Activated CD8-positive, alpha-beta memory T cell treated with anti-CD3 and anti-CD28 coated beads for 24 hours (primary cell): ENCODE data around the gene DCAF12.
"Not testable (repeated sequence)": the region's sequence is repeated elsewhere in the genome, so short reads cannot be mapped to it uniquely, and the experiment has no call there.

Source experiments
- DNase-seq: peaks from one replicate; pipeline ENCODE4 v3.0.0-alpha.2; 2020

Gene DCAF12

GRCh38 chr9:34126207-34127034 is at the start of gene DCAF12:
TSS of gene DCAF12 (minus strand) at chr9:34126698. CDS start at chr9:34126431, 267 bp downstream.
- peak; percentile 93 for DNase-seq

DNA sequence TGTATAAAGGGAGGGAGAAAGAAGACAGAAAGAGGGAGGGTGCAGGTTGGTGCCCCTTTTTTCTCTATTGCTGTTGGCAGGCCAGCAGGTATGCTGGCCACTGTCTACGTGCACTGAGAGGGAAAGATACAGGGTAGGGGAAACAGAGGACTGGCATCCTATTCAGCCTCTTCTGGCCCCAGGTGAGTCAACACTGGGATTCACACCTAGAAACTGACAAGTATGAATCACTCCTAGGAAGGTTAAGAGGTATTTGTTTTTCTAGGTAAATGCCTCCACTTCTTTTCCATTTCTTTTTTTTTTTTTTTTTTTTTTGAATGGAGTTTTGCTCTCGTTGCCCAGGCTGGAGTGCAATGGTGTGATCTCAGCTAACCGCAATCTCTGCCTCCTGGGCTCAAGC is 49.6 kb upstream of the DCAF12 start:
- DNase-seq, result no peak

DNA sequence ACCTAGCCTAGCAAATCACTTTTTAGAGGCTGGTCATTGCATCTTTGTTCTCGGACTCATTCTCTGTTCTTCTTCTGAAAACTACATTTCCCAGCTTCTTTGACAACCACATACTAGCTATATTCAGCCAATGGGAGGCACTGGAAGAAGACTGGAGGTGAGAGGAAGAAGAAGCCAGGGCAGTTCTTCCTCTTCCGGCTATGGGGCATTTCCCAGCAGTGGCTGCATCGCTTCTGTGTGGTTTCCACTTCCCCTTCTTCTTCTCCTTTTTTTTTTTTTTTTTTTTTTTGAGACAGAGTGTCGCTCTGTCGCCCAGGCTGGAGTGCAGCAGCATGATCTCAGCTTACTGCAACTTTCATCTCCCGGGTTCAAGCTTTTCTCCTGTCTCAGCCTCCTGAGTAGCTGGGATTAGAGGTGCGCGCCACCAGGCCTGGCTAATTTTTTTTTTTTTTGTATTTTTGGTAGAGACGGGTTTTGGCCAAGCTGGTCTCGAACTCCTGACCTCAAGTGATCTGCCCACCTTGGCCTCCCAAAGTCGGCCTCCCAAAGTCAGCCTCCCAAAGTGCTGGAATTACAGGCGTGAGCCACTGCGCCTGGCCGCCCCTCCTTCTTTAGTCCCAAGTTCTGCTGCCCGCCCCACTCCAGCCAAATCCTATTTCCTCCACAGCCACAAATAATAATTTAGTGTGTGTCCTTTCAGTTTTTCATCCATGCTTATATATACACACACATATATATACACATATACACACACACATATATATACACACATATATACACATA is 45.4 kb upstream of the DCAF12 start:
- DNase-seq, result no peak

GRCh38 chr9:34170237-34170991 is 43.9 kb upstream of the DCAF12 start:
- DNase-seq, result no peak

DNA sequence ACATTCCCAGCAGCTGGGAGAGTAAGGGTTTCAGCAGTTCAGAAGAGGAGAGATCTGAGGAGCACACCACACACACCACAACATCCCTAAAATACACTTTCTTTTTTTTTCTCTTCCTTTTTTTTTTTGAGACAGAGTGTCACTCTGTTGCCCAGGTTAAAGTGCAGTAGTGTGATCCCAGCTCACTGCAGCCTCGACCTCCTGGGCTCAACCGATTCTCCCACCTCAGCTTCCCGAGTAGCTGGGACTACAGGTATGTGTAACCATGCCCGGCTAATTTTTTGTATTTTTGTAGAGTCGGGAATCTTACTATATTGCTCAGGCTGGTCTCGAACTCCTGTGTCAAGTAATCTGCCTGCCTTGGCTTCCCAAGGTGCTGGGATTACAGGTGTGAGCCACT is 42.6 kb upstream of the DCAF12 start:
- DNase-seq, result no peak

- no peak for DNase-seq
Observed at GRCh38 chr9:34163434-34163833, 36.9 kb upstream of the DCAF12 start.

DNA sequence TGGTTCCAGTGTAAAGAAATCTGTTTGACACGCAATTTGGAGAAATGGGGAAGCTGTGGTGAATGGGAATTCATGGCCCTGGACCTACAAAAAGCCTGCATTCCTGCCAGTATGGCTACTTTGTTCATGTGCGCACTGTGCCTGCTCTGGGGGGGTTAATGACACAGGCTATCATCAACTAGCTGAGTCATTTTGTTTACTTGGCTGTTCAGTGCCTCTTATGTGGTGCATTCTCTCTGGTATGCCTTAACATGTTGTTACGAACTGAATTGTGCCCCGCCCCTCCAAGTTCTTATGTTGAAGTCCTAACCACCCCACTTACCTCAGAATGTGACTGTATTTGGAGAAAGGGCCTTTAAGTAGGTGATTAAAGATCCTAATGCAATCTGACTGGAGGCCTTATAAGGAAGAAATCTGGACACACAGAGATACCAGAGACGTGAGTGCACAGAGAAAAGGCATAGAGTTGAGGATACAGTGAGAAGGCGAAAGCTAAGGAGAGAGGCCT is 31.9 kb upstream of the DCAF12 start:
- DNase-seq, result no peak

GRCh38 chr9:34157898-34158297 is 31.4 kb upstream of the DCAF12 start:
- DNase-seq, result no peak

DNA sequence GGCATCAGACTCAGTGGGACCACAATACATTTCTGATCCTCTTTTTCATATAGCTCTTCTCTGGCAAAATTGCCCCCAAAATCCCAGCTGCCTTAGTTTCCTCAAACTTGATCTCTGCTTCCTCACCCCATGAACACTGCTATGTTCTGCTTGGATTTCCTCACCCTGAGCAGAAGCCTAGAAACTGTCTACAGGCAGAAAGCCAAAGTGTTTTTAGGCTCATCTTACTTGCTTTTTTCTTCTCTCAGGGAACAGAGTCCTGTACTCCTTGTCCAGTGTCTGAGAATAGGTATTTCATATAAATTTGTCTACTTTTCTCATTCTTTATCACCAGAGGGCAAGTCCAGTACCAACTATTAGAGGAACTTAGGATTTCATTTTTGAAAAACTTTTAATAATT is 30.8 kb upstream of the DCAF12 start:
- no peak for DNase-seq

- no peak for DNase-seq
Observed at GRCh38 chr9:34154057-34154456, 27.6 kb upstream of the DCAF12 start.

GRCh38 chr9:34151398-34151797 is 24.9 kb upstream of the DCAF12 start:
- DNase-seq, result no peak

DNA sequence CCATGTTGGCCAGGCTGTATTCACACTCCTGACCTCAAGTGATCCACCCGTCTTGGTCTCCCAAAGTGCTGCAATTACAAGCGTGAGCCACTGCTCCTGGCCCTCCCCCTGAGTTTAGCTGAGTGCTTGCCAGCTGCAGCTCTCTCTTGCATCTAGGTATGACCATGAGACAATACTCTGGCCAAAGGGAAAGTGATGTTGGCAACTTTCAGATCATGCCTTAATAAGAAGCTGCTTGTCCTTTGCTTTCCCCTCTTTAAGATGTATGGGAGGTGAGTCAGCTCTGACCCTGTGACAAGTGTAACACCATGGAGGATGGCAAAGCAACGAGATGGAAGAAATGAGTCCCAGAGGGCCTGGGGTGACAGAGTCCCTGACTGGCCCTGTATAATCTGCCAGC is 18.7 kb upstream of the DCAF12 start:
- DNase-seq, result no peak

- no peak for DNase-seq
Observed at GRCh38 chr9:34143116-34143515, 16.6 kb upstream of the DCAF12 start.

DNA sequence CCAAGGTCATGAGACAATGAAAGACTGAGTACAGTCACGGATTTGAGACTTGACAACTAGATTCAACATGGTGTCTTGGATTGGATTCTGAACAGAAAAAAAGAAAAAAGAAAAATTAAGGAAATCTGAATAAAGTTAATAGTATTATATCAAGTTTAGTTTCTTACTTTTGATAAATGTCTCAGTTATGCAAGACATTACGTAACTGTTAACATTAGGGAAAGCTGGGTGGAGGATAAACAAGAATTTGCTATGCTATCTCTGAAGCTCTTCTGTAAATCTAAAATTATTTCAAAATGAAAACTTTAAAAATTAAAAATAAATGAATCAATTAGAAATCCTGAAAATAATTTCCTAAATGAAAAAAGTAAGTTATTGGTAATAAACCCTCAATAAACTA is 14.4 kb upstream of the DCAF12 start:
- no peak for DNase-seq

DNA sequence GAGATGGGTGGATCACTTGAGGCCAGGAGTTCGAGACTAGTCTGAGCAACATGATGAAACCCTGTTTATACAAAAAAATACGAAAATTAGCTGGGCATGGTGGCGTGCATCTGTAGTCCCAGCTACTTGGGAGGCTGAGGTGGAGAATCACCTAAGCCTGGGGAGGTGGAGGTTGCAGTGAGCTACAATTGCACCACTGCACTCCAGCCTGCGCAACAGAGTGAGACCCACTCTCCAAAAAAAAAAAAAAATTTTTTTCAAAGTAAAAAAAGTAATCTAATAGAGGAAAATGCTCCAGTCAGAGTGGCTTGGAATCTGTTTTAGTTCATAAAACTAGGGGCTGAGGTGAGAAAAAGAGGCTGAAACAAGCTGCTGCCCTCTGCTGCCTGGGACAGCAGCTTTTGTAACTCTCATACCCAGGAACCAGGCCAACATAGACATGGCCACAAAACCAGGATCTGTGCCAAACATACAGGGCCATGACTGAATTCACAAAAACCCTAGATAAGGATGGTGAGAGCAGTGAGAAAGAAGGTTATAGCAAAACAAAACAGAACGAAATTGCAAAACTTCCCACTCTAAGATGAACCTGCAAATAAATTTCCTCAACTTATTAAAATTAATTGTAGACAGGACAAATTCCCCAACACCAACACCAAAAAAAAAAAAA is 13.1 kb upstream of the DCAF12 start:
- no peak for DNase-seq

GRCh38 chr9:34138644-34139043 is 12.1 kb upstream of the DCAF12 start:
- DNase-seq, result not testable (repeated sequence)

DNA sequence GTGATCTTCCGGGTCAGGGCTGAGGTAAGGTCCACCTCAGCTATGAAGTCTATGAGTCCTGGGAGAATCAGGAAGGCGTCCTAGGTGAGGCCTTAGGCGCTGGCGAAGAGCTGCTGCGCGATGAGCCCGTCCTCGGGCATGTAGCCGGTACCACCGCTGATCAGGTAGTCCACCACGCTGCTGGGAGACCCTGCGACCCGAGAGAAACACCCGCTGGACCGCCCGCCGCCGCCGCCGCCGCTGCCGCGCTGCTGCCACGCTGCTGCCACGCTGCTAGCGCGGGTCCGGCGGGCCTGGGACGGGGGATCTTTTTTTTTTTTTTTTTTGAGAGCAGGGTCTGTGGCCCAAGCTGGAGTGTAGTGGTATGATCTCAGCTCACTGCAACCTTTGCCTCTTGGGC is 8.0 kb upstream of the DCAF12 start:
- DNase-seq, result no peak

DNA sequence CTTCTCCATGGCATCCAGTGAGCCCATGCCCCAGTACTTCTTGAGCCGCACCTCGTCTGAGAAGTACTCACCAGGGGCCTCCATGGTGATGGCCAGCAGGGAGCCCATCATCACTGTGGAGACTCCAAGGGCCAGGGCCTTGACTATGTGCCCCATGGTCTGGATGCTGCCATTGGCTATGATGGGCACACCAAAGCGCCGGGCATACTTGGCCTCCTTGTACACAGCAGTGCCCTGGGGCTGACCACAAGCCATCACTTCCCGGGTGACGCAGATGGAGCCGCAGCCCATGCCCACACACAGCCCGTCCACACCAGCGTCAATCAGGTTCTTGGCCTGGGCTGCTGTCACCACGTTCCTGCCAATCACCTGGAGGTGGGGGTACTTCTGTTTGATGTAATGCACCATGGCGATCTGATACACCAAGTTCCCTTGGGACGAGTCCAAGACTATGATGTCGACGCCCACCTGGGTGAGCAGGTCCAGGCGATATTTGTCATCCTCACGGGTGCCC is 7.0 kb upstream of the DCAF12 start:
- no peak for DNase-seq

GRCh38 chr9:34131571-34131970 is 5.1 kb upstream of the DCAF12 start:
- no peak for DNase-seq

GRCh38 chr9:34127035-34127948 is 794 bp upstream of the DCAF12 start:
- no peak for DNase-seq

- DNase-seq, result peak; percentile 57
Observed at GRCh38 chr9:34125681-34126206, 754 bp downstream of the DCAF12 start.
